Hepatocyte (in vitro differentiated cells): ENCODE results near the gene EEIG2. TPM values are rescaled to one million over a fixed set of nuclear protein-coding genes. Genes with fewer than 3 reads are reported as not detected.

ENCODE experiments used
- DNase-seq: peaks from one replicate; pipeline ENCODE4 v3.0.0-alpha.2; 2016; ENCODE audit warnings: low spot score
- H2AFZ ChIP-seq: fragments of 200-600 bp; sonication (generic); 2 replicates; pipeline ENCODE4 v1.6.0; 2016; ENCODE audit warnings: antibody characterized with exemption, mild to moderate bottlenecking
- H3K27ac ChIP-seq: fragments of 200-600 bp; sonication (generic); 2 replicates; pipeline ENCODE4 v1.5.1; 2016; ENCODE audit warnings: mild to moderate bottlenecking
- H3K27me3 ChIP-seq: fragments of 200-600 bp; sonication (generic); 2 replicates; pipeline ENCODE4 v1.6.1; 2016
- H3K36me3 ChIP-seq: fragments of 200-600 bp; sonication (generic); replicated peaks from 2 replicates; pipeline ENCODE4 v1.5.1; 2016; ENCODE audit warnings: low read depth; ENCODE audit not compliant: insufficient read depth
- H3K4me1 ChIP-seq: fragments of 200-600 bp; sonication (generic); 2 replicates; pipeline ENCODE4 v1.5.1; 2016; ENCODE audit warnings: mild to moderate bottlenecking, moderate library complexity; ENCODE audit not compliant: insufficient read depth
- H3K4me2 ChIP-seq: fragments of 200-600 bp; sonication (generic); 2 replicates; pipeline ENCODE4 v1.6.0; 2016
- H3K4me3 ChIP-seq: fragments of 200-600 bp; sonication (generic); 2 replicates; pipeline ENCODE4 v1.5.1; 2016; ENCODE audit warnings: mild to moderate bottlenecking
- H3K79me2 ChIP-seq: fragments of 200-600 bp; sonication (generic); 2 replicates; pipeline ENCODE4 v1.6.0; 2017; ENCODE audit warnings: mild to moderate bottlenecking
- H3K9me2 ChIP-seq: fragments of 200-600 bp; sonication (generic); replicated peaks from 2 replicates; pipeline ENCODE4 v1.6.0; 2017; ENCODE audit warnings: mild to moderate bottlenecking; ENCODE audit not compliant: insufficient read depth
- H3K9me3 ChIP-seq: fragments of 200-600 bp; sonication (generic); 2 replicates; pipeline ENCODE4 v1.5.1; 2016; ENCODE audit warnings: low read depth, mild to moderate bottlenecking
- H4K20me1 ChIP-seq: fragments of 200-600 bp; sonication (generic); 2 replicates; pipeline ENCODE4 v1.6.0; 2016; ENCODE audit warnings: mild to moderate bottlenecking; ENCODE audit not compliant: insufficient read depth, poor library complexity, severe bottlenecking
- CTCF ChIP-seq: fragments of 200-600 bp; sonication (generic); IDR thresholded peaks from 2 replicates; pipeline ENCODE4 v1.5.1; 2016; ENCODE audit warnings: antibody characterized with exemption, mild to moderate bottlenecking; ENCODE audit not compliant: poor library complexity
- EZH2 ChIP-seq: fragments of 200-600 bp; sonication (generic); IDR thresholded peaks from 2 replicates; pipeline ENCODE4 v1.6.1; 2016; ENCODE audit warnings: antibody characterized with exemption, mild to moderate bottlenecking, borderline replicate concordance
- EZH2phosphoT487 ChIP-seq: fragments of 200-600 bp; sonication (generic); IDR thresholded peaks from one replicate; pipeline ENCODE4 v1.6.1; 2018; ENCODE audit warnings: antibody characterized with exemption, mild to moderate bottlenecking, low read depth, moderate library complexity; ENCODE audit not compliant: unreplicated experiment, severe bottlenecking
- WGBS: methylation state at CpG from one replicate; pipeline ENCODE4 v1.1.6; 2016; ENCODE audit warnings: low lambda C conversion rate; ENCODE audit errors: missing lambda C conversion rate; 5-methylcytosine and 5-hydroxymethylcytosine counted together
- polyA plus RNA-seq: library from polyadenylated mRNA; unstranded; fragments of >200 nt; fragmentation: Nextera tagmentation; extraction: Ambion mirVana; gene quantifications from 2 replicates; pipeline ENCODE4 v1.2.1, GENCODE V29; 2016
- total RNA-seq: library from RNA; depleted of rRNA; stranded (reverse); fragments of >200 nt; gene quantifications from 2 replicates; pipeline ENCODE4 v1.2.3, GENCODE V29; 2014

The EEIG2 gene
- total and polyA plus RNA-seq, 2 experiments from 2014 or later, result 5.1 to 16.0 TPM

DNA sequence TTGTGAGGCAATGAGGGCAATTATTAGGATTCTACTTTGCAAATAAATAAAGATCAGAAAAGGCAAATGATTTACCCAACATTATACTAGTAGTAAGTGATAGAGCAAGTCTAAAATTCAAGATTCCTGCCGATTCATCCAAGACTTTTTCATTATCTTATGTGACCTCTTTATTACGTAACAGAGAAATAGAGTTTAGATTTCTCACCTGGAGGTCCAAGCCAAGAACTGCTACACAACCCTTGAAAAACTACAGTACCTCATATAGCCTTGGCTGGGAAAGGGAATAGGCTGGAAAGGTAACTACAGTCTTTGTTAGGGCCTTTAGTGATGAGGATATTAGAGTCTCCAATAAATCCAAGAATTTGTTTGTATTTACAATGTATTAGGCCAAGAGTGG lies 13.3 kb downstream of the EEIG2 start:
- Histone ChIP-seq H3K79me2 (peaks cover 39% of the 10 kb centered on the region), H3K36me3 (no peaks in the 10 kb centered on the region), H2AFZ (no peak overlapping the region), H4K20me1 (no peaks in the 10 kb centered on the region), H3K9me3 (no peaks in the 10 kb centered on the region), H3K27me3 (no peaks in the 10 kb centered on the region), H3K4me3 (no peak overlapping the region), H3K27ac (no peak overlapping the region), H3K4me2 (no peak overlapping the region), H3K4me1 (no peaks in the 10 kb centered on the region), H3K9me2 (no peaks in the 10 kb centered on the region)
- no peak for DNase-seq
- no peak for TF ChIP-seq EZH2
- no peak for TF ChIP-seq EZH2phosphoT487
- TF ChIP-seq CTCF, result no peak
- WGBS, result 100% methylated on average over 2 of the region's 2 CpGs

- no peaks in the 10 kb centered on the region for H3K27me3 ChIP-seq
- TF ChIP-seq EZH2 (no peak), EZH2phosphoT487 (no peak), CTCF (no peak)
- DNase-seq, result no peak
- no peaks in the 10 kb centered on the region for H4K20me1 ChIP-seq
- no peak overlapping the region for H2AFZ ChIP-seq
- no peaks in the 10 kb centered on the region for H3K9me2 ChIP-seq
- no peaks in the 10 kb centered on the region for H3K36me3 ChIP-seq
- no peak overlapping the region for H3K4me3 ChIP-seq
- H3K9me3 ChIP-seq, result no peaks in the 10 kb centered on the region
- H3K79me2 ChIP-seq, result peaks cover 35% of the 10 kb centered on the region
- H3K4me2 ChIP-seq, result no peak overlapping the region
- H3K4me1 ChIP-seq, result no peaks in the 10 kb centered on the region
- H3K27ac ChIP-seq, result no peak overlapping the region
These were observed 14.1 kb downstream of the EEIG2 start for GRCh38 chr1:108574008-108574407.

- Histone ChIP-seq H2AFZ (no peak overlapping the region), H3K79me2 (peaks cover 24% of the 10 kb centered on the region), H3K4me3 (no peak overlapping the region), H3K9me3 (peaks cover 1% of the 10 kb centered on the region), H3K27ac (no peak overlapping the region), H3K4me2 (no peak overlapping the region), H3K27me3 (no peaks in the 10 kb centered on the region), H3K9me2 (no peaks in the 10 kb centered on the region), H3K36me3 (no peaks in the 10 kb centered on the region), H4K20me1 (no peaks in the 10 kb centered on the region), H3K4me1 (no peaks in the 10 kb centered on the region)
- DNase-seq, result no peak
- TF ChIP-seq CTCF (no peak), EZH2 (no peak), EZH2phosphoT487 (no peak)
These were observed 15.5 kb downstream of the EEIG2 start for GRCh38 chr1:108575375-108575774.

GRCh38 chr1:108583757-108584427 lies 24.0 kb downstream of the EEIG2 start:
- no peak for TF ChIP-seq EZH2
- no peak for TF ChIP-seq CTCF
- TF ChIP-seq EZH2phosphoT487, result no peak
- DNase-seq, result no peak
- peak overlapping the region; percentile 17 for H3K4me2 ChIP-seq
- H3K36me3 ChIP-seq, result no peaks in the 10 kb centered on the region
- H3K27me3 ChIP-seq, result no peaks in the 10 kb centered on the region
- H3K9me2 ChIP-seq, result no peaks in the 10 kb centered on the region
- peaks cover 6% of the 10 kb centered on the region for H3K9me3 ChIP-seq
- peaks cover 27% of the 10 kb centered on the region for H3K79me2 ChIP-seq
- peak overlapping the region; percentile 64 for H3K27ac ChIP-seq
- 64% methylated on average over 4 of the region's 4 CpGs for WGBS
- H2AFZ ChIP-seq, result no peak overlapping the region
- no peaks in the 10 kb centered on the region for H4K20me1 ChIP-seq
- H3K4me1 ChIP-seq, result peaks cover 17% of the 10 kb centered on the region
- H3K4me3 ChIP-seq, result no peak overlapping the region
